Forelimb muscle (tissue), 1 donor: ENCODE measurements around the gene GLA. TPM values are rescaled to one million over a fixed set of nuclear protein-coding genes. Genes with fewer than 3 reads are reported as not detected.

Experiments
- DNase-seq: peaks from one replicate; pipeline ENCODE4 v3.0.0-alpha.2; 2013; ENCODE audit warnings: low read depth
- polyA plus RNA-seq: library from polyadenylated mRNA; unstranded; fragments of 120-200 nt; gene quantifications from one replicate; pipeline ENCODE4 v1.2.1, GENCODE V29; 2013; ENCODE audit not compliant: insufficient read length

The GLA gene
- polyA plus RNA-seq, 1 donor = 13.9 TPM

DNA sequence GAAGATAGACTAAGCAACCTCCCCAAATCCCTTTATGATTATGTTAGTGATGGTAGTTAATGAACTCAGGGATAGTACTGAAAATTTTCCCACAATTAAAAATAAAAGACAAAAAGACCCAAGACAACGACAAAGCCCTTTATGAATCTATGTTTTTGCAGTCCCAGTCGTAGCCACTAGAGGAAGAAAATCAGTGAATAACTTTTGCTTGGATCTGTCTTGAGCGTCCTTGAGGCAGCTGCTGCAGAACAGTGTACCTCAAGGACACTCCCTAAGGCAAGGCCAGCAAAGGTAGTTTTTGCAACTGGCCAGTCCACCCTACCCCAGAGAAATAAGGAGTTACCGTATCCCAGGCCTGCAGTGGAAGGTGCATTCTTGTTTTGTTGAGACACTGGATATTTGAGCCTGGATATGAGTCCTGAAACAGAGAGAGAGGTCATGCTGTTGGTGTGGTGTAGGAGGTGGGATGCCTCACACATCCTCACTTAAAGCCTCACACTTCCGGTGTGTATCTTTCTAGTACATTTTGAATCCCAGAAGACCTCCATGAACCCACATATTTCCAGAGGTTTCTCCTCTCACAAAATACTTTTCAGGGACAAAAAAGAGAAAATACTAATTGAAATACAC lies 50.4 kb downstream of the GLA start:
- no peak for DNase-seq

- DNase-seq = no peak
These were observed 58.5 kb downstream of the GLA start for GRCh38 chrX:101349193-101349562.

DNA sequence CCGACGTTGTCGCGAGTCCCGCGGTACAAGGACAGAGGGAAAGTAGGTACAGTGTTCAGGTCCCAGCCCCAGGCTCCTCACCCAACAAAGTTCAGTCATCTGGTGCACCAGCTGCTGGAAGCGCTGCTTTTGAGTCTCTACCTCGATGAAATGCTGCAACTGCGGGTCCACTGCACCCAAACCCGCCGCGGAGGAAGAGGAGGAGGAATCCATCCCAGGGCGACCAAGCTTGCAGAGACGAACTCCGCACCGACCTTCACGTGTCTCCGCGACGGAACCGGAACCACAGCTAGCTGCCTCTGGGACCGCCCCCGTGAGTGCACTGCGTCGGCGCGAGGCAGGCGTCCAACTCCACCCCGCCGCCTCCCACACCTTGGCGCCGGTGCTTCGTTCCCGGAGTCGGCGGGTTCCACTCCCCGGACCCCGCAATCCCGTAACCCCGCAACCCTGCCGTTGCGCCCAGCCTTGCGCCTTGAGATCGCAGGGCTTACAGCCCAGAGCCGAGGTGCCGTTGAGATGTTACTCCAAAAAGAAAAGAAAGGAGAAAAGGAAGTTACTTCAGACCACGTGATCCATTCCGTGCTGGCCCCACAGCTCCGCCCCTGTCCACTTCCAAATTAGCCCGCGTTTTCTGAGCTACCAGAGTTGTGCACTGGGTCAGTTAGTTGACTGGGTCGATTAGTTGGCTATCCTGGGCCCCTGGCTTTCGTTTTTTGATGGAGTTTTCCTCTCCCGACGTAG lies 59.1 kb downstream of the GLA start, which contains the start of gene TIMM8A:
TIMM8A (minus strand) TSS at position 291 of the 741 bp plus-strand sequence; CDS start at position 213, 78 bp downstream.
- peak; percentile 36 for DNase-seq

GRCh38 chrX:101347859-101348451 lies 59.8 kb downstream of the GLA start:
- no peak for DNase-seq

Other genes starting within 250 kb of the GLA start
- 1.6 TPM for gene DRP2, start 188.1 kb downstream of the GLA start, polyA plus RNA-seq
- gene TAF7L, start 116.6 kb downstream of the GLA start, polyA plus RNA-seq = 0.25 TPM
- 9.0 TPM for gene TIMM8A, start 59.2 kb downstream of the GLA start, polyA plus RNA-seq
- gene BTK, start 21.7 kb downstream of the GLA start, polyA plus RNA-seq = 1.6 TPM
- 1,436 TPM for gene RPL36A, start 16.9 kb downstream of the GLA start, polyA plus RNA-seq
- gene HNRNPH2, start 297 bp upstream of the GLA start, polyA plus RNA-seq = 58.0 TPM
- 68.0 TPM for gene ARMCX4, start 77.5 kb upstream of the GLA start, polyA plus RNA-seq
- gene ARMCX1, start 142.6 kb upstream of the GLA start, polyA plus RNA-seq = 93.8 TPM
- gene ARMCX6, start 210.1 kb upstream of the GLA start, polyA plus RNA-seq = 126 TPM
- gene ARMCX3, start 215.2 kb upstream of the GLA start, polyA plus RNA-seq = 175 TPM